Dendritic cell treated with granulocyte-macrophage colony-stimulating factor and Interleukin-4, amounts not matched to agents 40 ng/mL and 50 ng/mL, for 4 days (primary cell): Measurements from ENCODE around the gene AKR7A2.

Source experiments
- H3K27ac Mint-ChIP-seq: one replicate; pipeline ENCODE4 v1.8.0; 2022; ENCODE audit warnings: mild to moderate bottlenecking, mixed read lengths
- H3K27me3 Mint-ChIP-seq: one replicate; pipeline ENCODE4 v1.8.0; 2022; ENCODE audit warnings: mild to moderate bottlenecking, mixed read lengths
- H3K36me3 Mint-ChIP-seq: one replicate; pipeline ENCODE4 v1.8.0; 2022; ENCODE audit warnings: low read depth, mixed read lengths
- H3K4me1 Mint-ChIP-seq: one replicate; pipeline ENCODE4 v1.8.0; 2022; ENCODE audit warnings: low read depth, mixed read lengths
- H3K4me3 Mint-ChIP-seq: one replicate; pipeline ENCODE4 v1.8.0; 2022; ENCODE audit warnings: mild to moderate bottlenecking, moderate library complexity, mixed read lengths
- H3K9me3 Mint-ChIP-seq: one replicate; pipeline ENCODE4 v1.8.0; 2022; ENCODE audit warnings: mixed read lengths
- intact Hi-C: fragments of 100-400 bp; cut with micrococcal nuclease; formaldehyde crosslinking; loops from one replicate; pipeline ENCODE4 v1.15.0; 2022

Gene AKR7A2

DNA sequence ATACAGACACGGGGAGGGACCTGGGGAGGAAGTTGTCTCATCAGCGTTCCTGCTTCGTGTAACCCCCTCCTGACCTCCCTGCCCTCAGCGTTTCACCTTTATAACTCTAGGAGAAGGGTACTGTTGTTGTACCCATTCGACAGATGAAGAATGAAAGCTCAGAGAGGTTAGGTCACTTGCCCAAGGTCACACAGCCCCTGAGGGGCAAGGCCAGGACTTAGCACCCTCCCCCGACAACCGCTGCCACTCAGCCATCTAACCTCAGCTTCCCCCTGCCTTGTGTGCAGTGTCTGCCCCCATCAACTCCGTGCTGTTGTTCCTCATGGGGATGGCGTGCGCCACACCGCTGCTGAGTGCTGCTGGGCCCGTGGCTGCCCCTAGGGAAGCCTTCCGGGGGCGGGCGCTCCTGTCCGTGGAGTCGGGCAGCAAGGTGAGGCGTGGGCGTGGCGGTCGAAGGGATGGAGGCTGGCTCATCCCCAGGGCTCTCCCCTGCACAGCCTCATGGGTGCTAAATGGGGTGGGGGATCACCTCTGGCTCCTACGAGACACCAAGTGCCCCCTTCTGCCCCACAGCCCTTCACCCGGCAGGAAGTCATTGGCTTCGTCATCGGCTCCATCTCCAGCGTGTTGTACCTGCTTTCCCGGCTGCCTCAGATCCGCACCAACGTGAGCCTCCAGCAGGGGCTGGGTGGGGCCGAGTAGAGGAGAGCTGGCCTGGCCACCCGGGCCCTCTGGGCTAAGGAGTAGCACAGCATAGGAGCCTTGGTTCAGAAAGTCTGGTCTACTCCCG, 14.2 kb upstream of the AKR7A2 start:
- Mint-ChIP-seq H3K27me3 (no peaks in the 10 kb centered on the region), H3K9me3 (no peaks in the 10 kb centered on the region), H3K4me1 (peaks cover 28% of the 10 kb centered on the region), H3K4me3 (no peak overlapping the region), H3K27ac (no peak overlapping the region), H3K36me3 (peaks cover 100% of the 10 kb centered on the region)
- intact Hi-C loops = no loop called here

DNA sequence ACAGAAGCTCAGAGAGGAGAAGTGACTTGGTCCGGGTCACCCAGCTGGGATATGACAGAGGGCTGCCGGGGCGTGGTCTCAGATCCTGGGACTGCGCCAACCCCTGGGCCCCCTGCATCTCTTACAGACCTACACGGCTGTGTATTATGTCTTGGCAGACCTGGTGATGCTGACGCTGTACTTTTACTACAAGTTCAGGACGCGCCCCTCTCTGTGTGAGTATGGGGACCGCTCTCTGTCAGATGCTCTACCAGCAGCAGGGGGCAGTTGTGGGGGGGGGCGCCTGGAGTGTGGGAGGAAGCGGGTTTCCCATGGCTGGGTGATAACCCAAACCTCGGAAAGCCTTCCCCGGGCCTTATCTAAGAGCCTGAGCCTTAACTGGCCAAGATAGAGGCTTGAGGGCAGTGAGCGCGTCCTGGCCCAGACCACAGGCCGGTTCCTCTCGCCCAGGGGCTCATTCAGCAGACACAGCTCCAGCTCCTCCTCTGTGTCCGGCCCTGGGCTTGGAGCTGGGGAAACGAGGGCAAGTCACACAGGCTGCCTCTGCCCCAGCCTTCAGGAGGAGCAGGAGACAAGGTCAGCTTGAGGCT, 13.5 kb upstream of the AKR7A2 start:
- Mint-ChIP-seq H3K4me3 (no peak overlapping the region), H3K27ac (no peak overlapping the region), H3K4me1 (peaks cover 28% of the 10 kb centered on the region), H3K27me3 (no peaks in the 10 kb centered on the region), H3K36me3 (peaks cover 100% of the 10 kb centered on the region), H3K9me3 (no peaks in the 10 kb centered on the region)
- intact Hi-C loops = no loop called here

DNA sequence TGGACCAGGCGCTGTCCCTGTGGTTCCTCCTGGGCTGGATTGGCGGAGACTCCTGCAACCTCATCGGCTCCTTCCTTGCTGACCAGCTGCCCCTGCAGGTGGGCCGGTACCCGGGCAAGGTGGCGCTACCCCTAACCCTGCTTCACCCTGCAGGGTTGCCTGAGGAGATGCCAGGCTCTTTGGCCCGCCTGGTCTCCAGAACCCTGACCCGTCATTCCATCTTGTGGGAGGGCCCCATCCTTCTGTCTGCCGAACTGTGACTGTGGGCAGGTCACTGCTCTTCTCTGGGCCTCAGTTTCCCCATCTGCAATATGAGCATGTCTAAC, 12.7 kb upstream of the AKR7A2 start:
- peaks cover 98% of the 10 kb centered on the region for H3K36me3 Mint-ChIP-seq
- intact Hi-C loops = no loop called here
- H3K27me3 Mint-ChIP-seq = no peaks in the 10 kb centered on the region

DNA sequence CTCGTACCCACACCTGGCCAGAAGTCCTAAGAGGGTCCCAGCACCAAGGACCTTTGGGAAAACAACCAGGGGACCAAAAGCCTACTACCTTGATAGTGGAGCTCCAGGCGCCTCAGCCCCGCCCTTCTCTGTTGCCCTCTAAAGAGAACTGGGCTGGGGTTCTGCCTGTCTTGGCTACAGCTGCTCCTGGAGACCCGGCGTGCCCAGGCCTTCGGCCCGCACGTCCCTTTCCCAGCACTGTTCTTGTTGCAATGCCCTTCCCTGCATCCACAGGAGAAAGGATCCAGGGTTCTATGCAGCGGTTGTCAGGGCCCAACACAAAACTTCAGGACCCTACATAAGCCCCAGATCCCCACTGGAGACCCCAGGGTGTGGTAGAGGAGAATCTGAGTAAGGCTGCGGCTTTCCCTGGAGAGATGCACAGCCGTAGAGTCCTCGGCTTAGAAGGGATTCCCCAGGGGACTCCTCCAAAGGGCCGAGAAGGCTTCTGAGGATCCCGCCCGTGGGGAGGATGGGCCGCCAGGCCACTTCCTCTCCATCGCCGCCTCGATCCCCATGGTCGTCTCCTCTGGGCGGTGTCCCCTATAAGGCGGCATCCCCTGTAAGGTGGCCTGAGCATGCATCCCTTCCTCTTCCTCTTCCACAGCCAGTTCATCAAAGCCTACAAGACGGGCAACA, 12.2 kb upstream of the AKR7A2 start:
- intact Hi-C loops = no loop called here
- no peaks in the 10 kb centered on the region for H3K9me3 Mint-ChIP-seq
- H3K4me1 Mint-ChIP-seq = peaks cover 31% of the 10 kb centered on the region
- no peak overlapping the region for H3K27ac Mint-ChIP-seq
- H3K36me3 Mint-ChIP-seq = peaks cover 98% of the 10 kb centered on the region
- no peak overlapping the region for H3K4me3 Mint-ChIP-seq
- no peaks in the 10 kb centered on the region for H3K27me3 Mint-ChIP-seq

More for the DNA sequence above, 12.7 kb upstream of the AKR7A2 start:
- Mint-ChIP-seq H3K9me3 (no peaks in the 10 kb centered on the region), H3K27ac (no peak overlapping the region), H3K4me1 (peaks cover 28% of the 10 kb centered on the region), H3K4me3 (no peak overlapping the region)

DNA sequence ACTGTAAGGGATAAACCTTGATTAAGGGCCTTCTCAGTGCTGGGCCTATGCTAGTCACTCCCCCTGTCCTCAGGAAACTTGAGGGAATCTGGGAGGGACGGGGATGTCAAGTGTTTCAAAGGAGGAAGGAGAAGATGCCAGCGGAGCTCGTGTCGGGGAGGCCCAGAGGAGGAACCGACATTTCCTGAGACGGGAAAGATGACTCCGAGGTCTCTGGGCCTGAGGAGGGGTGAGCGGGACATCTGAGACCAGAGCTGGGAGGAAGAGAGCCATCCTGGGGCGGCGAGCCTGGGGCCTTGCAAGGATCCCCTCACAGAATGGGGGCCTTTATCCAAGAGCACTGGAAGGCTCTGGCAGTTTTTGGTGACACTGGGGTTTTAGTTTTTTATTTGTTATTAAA, 10.5 kb upstream of the AKR7A2 start:
- Mint-ChIP-seq H3K4me3 (no peak overlapping the region), H3K4me1 (peaks cover 47% of the 10 kb centered on the region), H3K27me3 (no peaks in the 10 kb centered on the region), H3K9me3 (no peaks in the 10 kb centered on the region), H3K27ac (peak overlapping the region; percentile 8), H3K36me3 (peaks cover 98% of the 10 kb centered on the region)
- intact Hi-C loops = no loop called here

DNA sequence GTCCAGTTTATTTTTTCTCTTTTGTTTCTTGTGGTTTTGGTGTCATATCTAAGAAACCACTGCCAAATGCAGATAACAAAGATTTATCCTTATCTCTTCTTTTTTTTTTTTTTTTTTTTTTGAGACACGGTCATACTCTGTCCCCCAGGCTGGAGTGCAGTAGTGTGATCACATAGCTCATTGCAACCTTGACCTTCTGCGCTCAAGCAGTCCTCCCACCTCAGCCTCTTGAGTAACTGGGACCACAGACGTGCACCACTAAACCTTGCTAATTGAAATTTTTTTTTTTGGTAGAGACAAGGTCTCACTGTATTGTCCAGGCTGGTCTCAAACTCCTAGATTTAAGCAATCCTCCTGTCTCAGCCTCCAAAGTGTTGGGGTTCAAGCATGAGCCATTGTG, 9.1 kb upstream of the AKR7A2 start:
- Mint-ChIP-seq H3K4me1 (peaks cover 59% of the 10 kb centered on the region), H3K27me3 (no peaks in the 10 kb centered on the region), H3K36me3 (peaks cover 98% of the 10 kb centered on the region), H3K4me3 (no peak overlapping the region), H3K27ac (no peak overlapping the region), H3K9me3 (no peaks in the 10 kb centered on the region)
- intact Hi-C loops = no loop called here

DNA sequence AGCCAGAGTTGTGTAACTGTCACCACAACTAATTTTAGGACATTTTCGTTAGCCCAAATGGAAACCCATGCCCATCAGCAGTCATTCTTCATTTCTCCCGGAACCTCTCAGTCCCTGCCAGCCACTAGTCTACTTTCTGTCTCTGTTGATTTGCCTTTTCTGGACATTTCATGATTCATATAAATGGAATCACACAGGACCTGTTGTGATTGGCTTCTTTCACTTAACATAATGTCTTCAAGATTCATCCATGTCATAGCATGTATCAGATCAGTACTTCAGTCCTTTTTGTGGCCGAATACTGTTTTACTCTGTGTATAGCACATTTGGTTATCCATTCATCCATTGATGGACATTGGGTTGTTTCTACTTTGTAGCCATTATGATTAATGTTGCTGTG, 7.3 kb upstream of the AKR7A2 start:
- Mint-ChIP-seq H3K4me3 (no peak overlapping the region), H3K27me3 (no peaks in the 10 kb centered on the region), H3K4me1 (peaks cover 70% of the 10 kb centered on the region), H3K36me3 (peaks cover 86% of the 10 kb centered on the region), H3K27ac (peak overlapping the region; percentile 18), H3K9me3 (no peaks in the 10 kb centered on the region)
- intact Hi-C loops = no loop called here

DNA sequence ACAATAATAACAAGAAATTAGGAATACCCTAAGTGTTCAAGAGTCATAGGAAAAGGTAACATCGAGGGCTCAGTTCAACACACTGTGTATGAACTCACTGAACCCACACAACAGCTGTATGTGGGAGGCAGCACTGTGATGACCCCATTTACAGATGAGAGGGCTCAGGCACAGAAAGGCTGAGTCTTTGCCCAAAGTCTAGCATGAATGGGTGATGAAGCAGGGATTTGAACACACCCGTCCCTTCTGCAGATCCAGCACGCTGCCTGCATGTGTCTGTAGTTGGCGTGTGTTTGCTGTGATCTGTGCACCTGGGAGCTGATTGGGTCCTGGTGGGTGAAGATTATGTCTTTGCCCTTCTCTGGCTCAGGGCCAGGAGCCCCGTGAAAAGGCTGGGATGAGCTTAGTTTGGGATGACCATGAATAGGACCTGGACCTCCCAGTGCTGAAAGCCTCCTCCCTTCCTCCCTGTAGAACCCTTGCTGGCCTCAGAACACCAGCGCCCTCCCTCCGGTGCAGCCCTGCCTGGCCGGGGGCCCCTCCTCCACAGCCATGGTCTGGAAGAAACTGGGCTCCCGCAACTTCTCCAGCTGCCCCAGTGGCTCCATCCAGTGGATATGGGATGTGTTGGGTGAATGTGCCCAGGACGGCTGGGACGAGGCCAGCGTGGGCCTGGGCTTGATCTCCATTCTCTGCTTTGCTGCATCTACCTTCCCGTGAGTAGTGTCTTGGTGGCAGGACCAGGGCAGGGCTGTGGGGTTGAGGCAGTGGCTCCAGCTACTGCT, 5.4 kb upstream of the AKR7A2 start:
- intact Hi-C loops = no loop called here
- Mint-ChIP-seq H3K27ac (no peak overlapping the region), H3K36me3 (peaks cover 80% of the 10 kb centered on the region), H3K27me3 (no peaks in the 10 kb centered on the region), H3K4me3 (no peak overlapping the region), H3K9me3 (no peaks in the 10 kb centered on the region), H3K4me1 (peaks cover 71% of the 10 kb centered on the region)

DNA sequence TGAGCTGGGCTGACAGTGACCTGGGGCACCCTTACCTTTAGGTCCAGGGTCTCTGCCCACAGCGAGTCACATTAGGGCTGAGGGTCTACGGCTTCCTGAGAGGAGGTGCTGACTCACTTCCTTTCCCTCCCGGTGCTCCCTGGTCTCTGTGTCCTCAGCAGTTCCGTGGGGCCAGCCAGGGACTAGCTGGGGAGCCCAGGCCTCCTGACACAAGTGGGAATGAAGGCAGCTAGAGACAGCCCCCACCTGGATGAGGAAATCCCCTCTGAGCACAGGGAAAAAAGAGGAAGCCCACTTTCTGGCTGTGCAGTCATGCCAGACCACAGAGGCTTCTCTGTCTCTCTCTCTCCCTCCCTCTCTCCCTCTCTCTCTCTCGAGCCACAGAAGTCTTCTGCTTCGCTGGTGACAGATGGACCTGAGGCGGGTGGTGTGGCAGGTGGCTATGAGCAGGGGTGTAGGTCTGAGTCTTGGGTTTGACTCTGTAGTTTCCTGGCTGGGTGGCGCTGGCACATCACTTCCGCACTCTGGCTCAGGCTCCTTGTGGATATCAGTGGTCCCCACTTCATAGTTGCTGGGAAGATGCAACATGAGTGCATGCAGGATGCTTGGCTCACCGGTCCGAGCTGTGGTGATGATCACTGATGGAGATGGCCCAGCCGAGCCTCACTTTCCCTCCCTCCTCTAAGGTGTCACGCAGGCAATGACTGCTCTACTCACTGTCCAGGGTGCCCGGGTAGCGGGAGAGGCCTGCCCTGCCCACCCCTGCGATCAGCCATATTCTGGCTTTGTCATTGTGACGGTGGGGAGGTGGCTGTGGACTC, 3.6 kb upstream of the AKR7A2 start:
- intact Hi-C loops = no loop called here
- H3K4me3 Mint-ChIP-seq = peak overlapping the region; percentile 61
- H3K27me3 Mint-ChIP-seq = no peaks in the 10 kb centered on the region
- H3K36me3 Mint-ChIP-seq = peaks cover 63% of the 10 kb centered on the region
- H3K9me3 Mint-ChIP-seq = no peaks in the 10 kb centered on the region
- peaks cover 73% of the 10 kb centered on the region for H3K4me1 Mint-ChIP-seq
- peak overlapping the region; percentile 69 for H3K27ac Mint-ChIP-seq

DNA sequence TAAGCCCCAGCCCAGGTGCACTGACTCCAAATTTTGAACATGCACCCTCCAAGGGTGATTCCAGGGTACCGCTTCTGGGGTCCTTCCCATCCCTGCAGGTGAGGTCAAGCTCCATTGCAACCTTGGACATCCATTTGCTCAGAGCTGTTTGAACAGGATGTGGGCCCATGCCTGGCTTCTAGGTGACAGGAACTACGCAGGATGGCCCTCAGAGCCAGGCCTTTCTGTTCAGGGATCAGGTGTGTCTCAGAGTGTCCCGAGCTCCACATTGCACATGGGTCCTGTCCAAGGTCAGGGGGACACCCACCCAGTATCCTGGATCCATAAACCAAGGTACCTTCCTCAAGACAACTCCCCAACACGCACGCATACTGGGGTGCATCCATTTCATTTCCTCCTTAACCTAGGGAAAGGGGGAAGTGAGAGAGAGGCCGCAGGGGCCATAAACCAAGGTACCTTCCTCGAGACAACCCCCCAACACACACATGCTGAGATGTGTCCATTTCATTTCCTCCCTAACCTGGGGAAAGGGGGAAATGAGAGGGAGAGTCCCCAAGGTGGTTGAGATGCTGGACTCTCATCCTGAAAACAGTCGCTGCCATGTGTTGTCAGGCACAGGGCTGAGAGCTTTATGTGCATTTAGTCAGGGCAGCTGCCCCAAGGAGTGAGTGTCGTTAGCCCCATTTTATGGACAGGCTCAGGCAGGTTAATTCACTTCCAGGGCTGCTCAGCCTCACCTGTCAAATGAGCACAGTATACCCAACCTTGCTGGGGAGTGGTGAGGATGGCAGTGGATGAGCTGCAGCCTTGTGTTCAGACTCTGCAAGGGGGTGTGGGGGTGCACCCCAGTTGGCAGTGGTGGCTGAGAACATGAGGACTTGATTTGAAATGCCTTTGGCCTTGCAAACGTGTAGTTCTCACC, 2.3 kb upstream of the AKR7A2 start:
- H3K36me3 Mint-ChIP-seq = peaks cover 52% of the 10 kb centered on the region
- H3K9me3 Mint-ChIP-seq = no peaks in the 10 kb centered on the region
- H3K4me1 Mint-ChIP-seq = peaks cover 76% of the 10 kb centered on the region
- intact Hi-C loops = loop anchor here (2.0 kb wide), 1 partner anchor 63 kb away; the partner anchor contains the start of genes EMC1 and MRTO4
- H3K27me3 Mint-ChIP-seq = no peaks in the 10 kb centered on the region
- no peak overlapping the region for H3K4me3 Mint-ChIP-seq
- peak overlapping the region; percentile 75 for H3K27ac Mint-ChIP-seq

DNA sequence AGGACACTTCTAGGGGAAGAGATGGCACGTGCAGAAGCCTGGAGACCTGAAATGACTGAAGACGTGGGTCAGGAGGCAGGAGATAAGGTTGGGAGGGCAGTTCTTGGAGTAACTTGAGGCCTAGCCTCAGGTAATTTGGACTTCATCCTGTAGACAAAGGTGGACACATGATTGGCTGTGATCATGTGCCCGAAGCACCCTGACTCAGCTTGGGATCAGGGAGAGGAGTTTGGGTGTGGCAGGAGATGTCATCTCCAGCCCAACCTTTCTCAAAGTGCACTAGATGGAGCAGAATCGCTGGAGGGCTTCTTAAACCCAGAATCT, 1.7 kb upstream of the AKR7A2 start:
- no peaks in the 10 kb centered on the region for H3K27me3 Mint-ChIP-seq
- H3K36me3 Mint-ChIP-seq = peaks cover 47% of the 10 kb centered on the region
- peak overlapping the region; percentile 87 for H3K4me3 Mint-ChIP-seq
- no peaks in the 10 kb centered on the region for H3K9me3 Mint-ChIP-seq
- peak overlapping the region; percentile 75 for H3K27ac Mint-ChIP-seq
- H3K4me1 Mint-ChIP-seq = peaks cover 75% of the 10 kb centered on the region
- intact Hi-C loops = loop anchor here (2.0 kb wide), 1 partner anchor 63 kb away; the partner anchor contains the start of genes EMC1 and MRTO4

DNA sequence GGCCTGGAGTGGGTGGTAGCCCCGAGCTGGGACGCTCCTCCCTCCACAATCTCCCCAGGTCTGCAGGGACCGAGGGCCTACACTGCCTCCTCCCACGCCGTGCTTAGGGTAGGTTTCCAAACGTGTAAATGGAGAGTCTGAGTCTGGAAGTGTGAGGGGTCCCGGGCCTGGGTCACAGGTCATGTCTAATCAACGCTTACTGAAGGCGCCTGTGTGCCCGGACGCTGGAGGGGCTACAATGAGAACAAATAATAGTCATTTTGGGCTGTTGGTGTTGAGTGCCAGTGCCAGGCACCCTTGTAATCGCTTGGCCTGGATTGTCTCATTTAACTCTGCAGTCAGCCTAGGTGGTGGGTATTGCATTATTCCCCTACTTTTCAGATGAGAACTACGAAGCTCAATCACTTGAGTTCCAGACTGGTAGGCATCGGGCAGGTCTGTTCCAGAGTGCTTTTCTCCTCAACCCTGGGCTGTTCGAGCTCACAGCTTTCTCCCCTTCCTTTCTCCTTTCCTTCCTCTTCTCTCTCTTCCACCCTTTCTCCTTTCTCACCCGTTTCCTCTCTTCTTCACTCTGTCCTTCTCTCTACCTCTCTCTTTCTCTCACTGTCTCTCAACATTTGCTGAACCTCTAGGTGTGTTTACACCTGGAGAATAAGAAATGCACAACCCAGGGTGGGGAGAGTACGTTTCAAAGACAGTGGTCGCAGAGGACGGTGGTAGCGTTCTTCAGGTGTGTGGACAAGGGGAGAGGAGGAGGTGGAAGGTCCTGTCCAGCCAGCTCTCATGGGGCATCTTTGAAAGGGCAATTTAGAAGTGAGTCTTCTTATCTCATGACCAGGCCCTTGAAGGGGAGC, 1.1 kb upstream of the AKR7A2 start:
- peak overlapping the region; percentile 75 for H3K27ac Mint-ChIP-seq
- H3K9me3 Mint-ChIP-seq = no peaks in the 10 kb centered on the region
- H3K36me3 Mint-ChIP-seq = peaks cover 47% of the 10 kb centered on the region
- intact Hi-C loops = loop anchor here (2.0 kb wide), 1 partner anchor 62 kb away; the partner anchor contains the start of genes EMC1 and MRTO4
- peaks cover 70% of the 10 kb centered on the region for H3K4me1 Mint-ChIP-seq
- peak overlapping the region; percentile 87 for H3K4me3 Mint-ChIP-seq
- H3K27me3 Mint-ChIP-seq = no peaks in the 10 kb centered on the region
